Activated CD4-positive, CD25-positive, alpha-beta regulatory T cell (primary cell): Measurements from ENCODE around the gene PANK1.

ENCODE experiments used
- DNase-seq, 4 experiments: peaks; one replicate each; lab custom pipeline; 2025; lab: John Stamatoyannopoulos, UW

Gene PANK1

DNA sequence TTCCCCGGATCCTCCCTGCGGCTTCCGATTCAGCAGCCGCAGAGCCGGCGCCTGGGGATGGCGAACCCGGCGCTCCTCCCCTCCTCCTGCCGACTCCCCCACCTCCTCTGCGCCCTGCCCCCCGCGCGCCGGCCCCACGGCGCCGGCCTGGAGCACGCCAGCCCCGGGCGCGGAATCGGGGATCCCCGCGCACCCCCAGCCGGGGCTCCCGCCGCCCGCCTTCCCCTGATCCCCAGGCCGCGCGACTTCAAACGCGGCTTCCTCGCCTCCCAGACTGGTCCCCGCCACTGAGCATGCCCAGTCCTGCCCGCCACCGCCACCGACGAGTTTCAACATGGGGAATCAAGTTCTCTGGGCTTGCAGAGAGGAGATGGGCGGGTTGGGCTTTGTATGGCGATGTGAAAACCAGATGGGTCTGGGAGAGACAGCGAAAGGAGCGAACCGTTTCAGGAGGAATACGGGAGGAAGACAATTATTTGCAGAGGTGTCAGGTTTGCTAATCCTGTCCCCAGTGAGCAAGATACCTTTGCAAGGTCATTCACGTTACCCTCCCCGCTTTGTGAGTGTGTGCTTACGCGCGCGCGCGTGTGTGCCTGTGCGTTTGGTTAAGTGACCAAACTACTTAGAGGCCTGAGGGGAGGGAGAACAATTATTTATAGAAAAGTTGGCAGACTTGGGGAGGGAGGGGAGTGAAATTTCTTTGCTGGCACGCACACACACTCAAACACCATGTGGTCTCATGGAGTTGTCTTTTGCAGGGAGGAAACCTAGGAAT lies at the start of gene PANK1:
Gene PANK1 (minus strand): TSS at position 276 of the 775 bp plus-strand sequence. CDS start 351 bp downstream, outside the sequence.
- peak in 3 of 4 experiments; percentile 3 to 27 (median 27) for DNase-seq

DNA sequence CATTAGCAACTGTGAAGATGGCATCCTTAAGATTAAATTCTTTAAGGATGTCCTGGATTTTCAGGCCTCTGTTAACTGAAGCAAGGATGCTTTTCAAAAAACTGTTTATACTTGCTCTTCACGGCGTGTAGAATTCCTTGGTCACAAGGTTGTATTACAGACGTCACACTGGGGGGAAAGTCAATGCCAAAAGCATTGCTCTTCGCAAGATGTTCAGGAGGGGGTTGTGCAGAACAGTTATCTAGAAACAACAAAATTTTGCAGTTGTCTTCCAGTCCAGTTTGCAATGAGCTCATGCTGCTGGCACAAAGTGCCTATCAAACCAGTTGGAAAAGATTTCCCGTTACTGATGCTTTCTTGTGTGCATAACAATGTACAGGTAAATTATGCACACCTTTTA lies 48.1 kb upstream of the PANK1 start:
- DNase-seq, result no peak

DNA sequence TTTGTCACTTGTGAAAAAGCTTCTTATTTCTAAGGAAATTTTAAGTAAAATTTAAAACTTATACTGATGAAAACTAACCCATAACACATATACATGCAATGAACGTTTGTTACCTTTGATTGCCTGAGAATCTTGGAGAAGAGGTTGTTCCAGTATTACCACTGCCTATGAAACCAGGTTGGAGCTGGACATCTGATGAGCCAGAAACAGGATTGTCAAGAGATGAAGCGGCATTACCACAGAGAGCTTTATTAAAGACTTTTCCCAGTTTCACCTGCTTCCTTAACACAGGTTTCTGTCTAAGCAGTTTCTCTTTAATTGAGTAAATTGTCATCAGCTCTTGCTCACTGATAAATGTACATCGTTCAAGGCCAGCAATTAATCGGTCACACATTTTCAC lies 47.4 kb upstream of the PANK1 start:
- DNase-seq, result no peak

GRCh38 chr10:89690027-89690426 lies 45.0 kb upstream of the PANK1 start:
- no peak for DNase-seq

DNA sequence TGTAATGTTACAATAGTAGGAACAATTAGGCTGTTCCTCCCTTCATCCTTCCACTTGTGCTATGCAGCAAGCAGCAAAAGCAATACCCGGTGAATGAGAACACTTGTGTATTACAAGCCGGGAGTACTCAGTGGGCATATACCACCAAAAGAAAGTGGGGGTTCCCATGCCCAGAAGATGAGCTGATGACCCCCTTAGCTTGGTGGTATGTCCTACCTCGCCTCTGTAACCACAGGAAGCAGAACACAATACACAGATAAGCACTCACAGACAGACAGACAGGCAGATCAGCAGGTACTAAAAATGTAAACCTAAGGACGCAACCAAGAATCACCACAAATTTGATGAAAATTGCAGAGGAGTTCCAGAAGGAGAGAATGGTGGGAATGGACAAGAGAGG lies 40.9 kb upstream of the PANK1 start:
- DNase-seq, result no peak

DNA sequence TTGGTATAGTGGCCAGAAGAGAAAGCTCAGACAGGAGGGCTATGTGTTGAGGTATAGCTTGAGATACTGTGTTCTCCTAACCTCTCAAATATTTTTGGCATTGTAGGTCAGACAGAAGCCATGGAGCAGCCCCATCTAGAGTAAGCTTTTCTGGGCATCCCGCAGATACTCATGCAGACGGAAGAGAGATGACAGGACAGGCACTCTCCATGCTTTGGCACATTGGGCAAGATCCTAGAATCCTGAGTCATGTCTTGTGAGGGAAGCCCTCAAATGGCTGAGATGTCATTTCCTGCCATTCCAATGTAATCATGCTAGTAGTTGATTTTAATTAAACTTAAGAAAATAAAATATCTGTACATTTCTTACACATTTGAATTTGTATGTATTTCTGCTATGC lies 39.6 kb upstream of the PANK1 start:
- no peak for DNase-seq

- DNase-seq, result no peak
Measured at GRCh38 chr10:89683883-89684282, 38.8 kb upstream of the PANK1 start.

DNA sequence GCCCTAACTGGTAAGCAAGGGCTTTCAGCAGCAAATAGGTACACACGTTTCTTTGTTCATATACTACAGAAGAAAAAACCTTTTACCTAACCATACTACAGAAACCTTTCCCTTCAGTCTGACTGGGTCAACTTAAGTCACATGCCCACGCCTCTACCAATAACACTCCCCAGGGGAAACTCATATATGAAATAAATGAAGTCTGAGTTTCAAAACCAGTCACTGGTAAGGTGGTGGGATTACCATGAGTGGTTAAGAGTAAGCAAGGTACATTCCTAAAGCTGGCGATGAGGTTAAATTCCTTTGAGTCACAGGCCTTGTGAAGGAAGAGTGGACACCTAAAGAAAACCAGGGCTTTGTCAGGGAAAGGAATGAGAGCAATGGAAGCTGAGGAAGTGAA lies 34.9 kb upstream of the PANK1 start:
- DNase-seq, result no peak

DNA sequence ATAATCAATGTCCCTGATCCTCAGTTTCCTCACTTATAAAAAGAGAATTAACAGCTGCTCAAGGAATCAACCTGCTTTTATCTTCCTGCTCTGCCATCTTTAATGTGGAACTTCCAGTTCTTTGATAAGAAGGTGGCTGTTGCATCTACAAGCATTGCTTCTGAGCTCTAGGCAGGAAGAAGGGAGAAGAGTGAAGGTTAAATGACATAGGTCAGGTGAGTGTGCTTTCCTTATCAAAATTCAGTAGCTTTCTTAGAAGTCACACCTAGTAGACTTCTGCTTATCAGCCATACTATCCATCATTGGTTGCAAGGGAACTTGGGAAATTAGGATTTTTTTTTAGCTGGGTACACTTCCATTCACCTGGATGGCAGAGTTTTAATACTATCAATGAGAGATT lies 32.3 kb upstream of the PANK1 start:
- no peak for DNase-seq

- DNase-seq, result no peak
Measured at GRCh38 chr10:89670926-89671325, 25.9 kb upstream of the PANK1 start.

DNA sequence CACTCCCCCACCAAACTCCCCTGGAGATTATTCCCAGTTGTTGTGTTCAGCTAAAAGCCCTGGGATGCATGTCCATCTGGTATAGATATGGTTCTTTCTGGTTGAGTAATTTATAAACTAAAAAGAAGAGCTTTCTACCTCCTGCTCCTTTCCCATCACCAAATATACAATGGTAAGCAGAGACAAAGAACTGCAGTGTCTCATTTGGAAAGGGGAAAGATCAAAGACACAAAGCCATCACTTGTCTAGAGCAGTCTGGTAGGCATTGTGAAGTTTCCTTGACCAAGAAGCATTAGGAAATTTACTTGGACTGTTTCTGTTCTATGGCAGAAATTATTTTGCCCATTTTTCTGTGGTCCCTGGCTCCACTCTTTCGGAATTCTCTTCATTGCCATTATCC lies 24.9 kb upstream of the PANK1 start:
- no peak for DNase-seq

DNA sequence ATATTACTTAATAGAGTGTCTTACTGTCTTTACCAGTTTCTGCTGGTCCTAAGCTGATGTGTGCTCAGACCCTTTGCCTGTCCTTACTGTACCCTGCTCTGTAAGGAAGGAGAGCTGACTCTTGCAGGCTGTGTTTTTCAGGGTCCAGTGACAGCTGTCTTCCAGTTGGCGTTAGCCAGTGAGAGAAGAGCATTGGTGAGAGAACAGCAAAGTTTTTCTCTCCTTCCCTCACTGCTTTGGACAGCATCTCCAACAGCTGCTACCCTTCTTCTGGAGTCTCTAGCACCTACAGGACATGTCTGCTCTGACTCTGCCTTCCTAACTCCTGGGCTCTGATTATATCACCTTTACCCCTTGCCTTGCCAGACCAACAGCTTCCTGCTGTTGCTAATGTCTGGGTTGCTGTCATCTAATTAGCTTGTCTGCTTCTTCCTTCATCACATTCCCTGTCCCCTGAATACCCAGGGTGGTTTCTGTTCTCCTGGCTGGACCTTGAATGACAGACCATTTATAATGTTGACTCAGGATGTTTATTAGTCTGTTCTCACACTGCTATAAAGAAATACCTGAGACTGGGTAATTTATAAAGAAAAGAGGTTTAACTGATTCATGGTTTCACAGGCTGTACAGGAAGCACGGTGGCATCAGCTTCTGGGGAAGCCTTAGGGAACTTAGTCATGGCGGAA lies 23.5 kb upstream of the PANK1 start:
- DNase-seq, result no peak

DNA sequence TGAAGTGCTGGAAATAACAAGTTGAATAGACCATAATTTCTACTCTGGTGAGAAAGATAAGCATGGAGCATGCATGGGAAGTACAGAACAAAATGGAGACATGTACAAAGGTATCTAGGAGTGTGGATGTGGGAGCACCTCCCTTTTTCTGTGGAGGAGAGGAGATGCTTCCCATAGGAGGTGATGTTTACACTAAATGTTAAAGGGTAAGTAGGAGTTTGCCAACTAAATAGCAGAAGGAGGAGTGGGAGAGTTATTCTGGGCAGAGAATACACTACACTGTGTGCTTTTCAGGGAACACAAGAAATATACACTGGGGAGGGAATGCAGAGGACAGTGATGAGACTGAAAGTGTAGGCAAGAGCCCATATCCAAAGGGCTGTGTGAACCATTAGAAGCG lies 21.1 kb upstream of the PANK1 start:
- DNase-seq, result no peak

DNA sequence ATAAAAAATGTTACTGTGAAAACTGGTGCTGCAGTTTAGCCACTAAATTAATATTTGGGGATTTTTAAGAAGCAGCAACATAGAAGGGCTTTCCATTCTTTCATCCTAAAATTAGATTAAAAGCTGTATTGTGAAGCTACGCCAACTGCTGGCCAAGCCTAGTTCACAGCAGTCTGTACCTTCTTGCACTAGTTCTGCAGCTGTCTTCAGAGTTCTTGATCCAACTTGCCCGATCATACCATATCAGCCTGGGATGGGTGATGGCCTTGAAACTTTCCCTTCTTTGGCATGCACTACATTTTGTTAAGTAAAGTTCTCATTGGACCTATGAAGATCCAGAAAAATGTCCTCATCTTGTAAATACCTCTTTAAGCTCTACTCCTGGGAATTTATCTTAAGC lies 20.3 kb upstream of the PANK1 start:
- DNase-seq, result no peak

- DNase-seq, result no peak
Measured at GRCh38 chr10:89664203-89664602, 19.2 kb upstream of the PANK1 start.

DNA sequence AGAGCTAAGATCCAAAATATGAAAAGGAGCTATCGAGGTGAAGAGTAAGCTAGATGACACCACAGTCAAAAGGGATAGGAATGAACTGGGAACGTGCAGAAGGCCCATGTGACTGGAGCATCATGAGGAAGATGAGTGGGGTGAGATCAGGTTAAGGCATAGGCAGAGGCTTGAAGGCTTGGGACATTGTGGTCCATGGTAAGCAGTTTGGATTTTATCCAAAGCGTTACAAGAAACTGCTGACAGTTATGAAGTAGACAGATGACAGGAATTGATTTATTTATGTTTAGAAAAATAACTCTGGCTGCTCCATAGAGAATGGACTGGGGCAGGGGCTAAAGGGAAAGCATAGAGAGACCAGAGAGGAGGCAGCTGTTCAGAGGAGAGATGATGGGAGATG lies 18.1 kb upstream of the PANK1 start:
- no peak for DNase-seq

- no peak for DNase-seq
Measured at GRCh38 chr10:89662596-89662995, 17.6 kb upstream of the PANK1 start.

GRCh38 chr10:89659143-89660131 lies 14.4 kb upstream of the PANK1 start:
- no peak for DNase-seq

DNA sequence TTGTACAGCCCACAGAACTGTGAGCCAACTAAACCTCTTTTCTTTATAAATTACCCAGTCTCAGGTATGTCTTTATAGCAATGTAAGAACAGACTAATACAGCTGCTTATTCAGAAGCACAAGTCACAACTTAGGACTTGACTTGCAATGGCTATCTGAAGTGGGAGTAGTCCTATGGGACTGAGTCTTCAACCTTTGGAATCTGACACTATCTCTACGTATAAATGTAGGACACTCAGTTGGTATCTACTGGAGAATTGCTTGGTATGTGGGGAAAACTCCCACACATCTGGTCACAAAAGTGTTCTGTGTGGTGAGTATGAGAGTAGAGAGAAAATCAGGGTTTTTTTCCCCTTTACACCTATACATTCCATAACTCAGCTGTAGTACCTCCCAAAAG lies 12.3 kb upstream of the PANK1 start:
- no peak for DNase-seq

GRCh38 chr10:89655722-89656121 lies 10.7 kb upstream of the PANK1 start:
- DNase-seq, result no peak

GRCh38 chr10:89653410-89653869 lies 8.4 kb upstream of the PANK1 start:
- DNase-seq, result no peak

DNA sequence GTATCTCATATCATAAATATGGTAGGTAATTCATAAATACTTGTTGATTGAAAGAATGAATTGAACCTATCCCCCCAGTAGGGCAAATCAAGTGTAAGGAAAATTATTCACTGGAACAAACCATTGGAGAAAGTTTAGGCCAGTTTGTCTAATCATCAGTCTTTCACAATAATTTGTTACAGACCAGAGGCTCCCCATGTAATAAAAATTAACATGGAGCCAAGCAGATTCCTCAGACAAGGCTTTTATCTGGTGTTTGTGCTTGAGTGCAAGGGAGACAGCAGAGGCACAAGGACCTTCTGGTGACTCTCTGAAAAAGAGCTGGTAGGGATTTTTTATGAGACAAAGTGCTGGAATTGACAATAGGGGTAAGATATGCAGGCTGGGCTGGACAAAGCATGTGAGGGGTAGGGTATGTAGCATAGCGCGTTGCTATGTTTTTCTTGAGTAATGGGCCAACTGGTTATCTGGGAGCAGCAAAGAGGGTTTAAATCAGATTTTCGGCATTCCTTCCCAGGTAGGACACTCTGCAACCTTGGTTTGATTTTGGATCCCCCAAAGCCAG lies 7.8 kb upstream of the PANK1 start:
- DNase-seq, result no peak
